DOHH2 (cell line): ENCODE results near the gene SYNRG.

ENCODE experiments used
- EZH2phosphoT487 ChIP-seq: fragments of 200-600 bp; sonication (generic); IDR thresholded peaks from 2 replicates; pipeline ENCODE4 v1.6.1; 2017; ENCODE audit warnings: borderline replicate concordance, mild to moderate bottlenecking, antibody characterized with exemption, low read length, moderate library complexity, mixed read lengths
- TF ChIP-seq, protein P1 (sequence below): fragments of 200-600 bp; sonication (generic); IDR thresholded peaks from one replicate; pipeline ENCODE4 v1.5.1; 2014; ENCODE audit warnings: antibody characterized with exemption, mild to moderate bottlenecking, low read depth, low read length; ENCODE audit not compliant: poor library complexity, severe bottlenecking

DNA sequence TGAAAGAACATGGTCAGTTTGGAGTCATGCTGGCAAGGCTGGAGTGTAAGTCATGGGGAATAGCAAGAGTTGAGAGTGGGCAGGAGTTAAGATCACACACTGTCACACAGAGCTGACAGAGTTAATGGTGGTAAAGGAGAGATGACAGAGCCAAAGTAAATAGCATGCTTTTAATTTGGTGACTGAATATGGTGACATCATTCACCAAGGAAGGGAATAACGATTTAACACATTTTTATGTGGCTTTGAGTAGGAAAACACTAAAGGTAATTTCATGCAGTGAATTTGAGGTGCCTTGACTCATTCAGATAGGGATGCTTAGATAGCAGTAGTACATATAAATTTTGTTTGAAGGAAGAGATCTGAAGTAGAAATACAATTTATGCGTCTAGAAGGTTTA lies 42.1 kb downstream of the SYNRG start:
- TF ChIP-seq, protein P1, sequence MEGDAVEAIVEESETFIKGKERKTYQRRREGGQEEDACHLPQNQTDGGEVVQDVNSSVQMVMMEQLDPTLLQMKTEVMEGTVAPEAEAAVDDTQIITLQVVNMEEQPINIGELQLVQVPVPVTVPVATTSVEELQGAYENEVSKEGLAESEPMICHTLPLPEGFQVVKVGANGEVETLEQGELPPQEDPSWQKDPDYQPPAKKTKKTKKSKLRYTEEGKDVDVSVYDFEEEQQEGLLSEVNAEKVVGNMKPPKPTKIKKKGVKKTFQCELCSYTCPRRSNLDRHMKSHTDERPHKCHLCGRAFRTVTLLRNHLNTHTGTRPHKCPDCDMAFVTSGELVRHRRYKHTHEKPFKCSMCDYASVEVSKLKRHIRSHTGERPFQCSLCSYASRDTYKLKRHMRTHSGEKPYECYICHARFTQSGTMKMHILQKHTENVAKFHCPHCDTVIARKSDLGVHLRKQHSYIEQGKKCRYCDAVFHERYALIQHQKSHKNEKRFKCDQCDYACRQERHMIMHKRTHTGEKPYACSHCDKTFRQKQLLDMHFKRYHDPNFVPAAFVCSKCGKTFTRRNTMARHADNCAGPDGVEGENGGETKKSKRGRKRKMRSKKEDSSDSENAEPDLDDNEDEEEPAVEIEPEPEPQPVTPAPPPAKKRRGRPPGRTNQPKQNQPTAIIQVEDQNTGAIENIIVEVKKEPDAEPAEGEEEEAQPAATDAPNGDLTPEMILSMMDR, result no peak
- no peak for TF ChIP-seq EZH2phosphoT487
